T-helper 2 cell treated with Interferon-gamma antibody and Interleukin-4, amounts not matched to agents 100 ng/mL and 5 ng/mL, for 36 hours (primary cell): ENCODE measurements around the gene GATAD1. TPM values are rescaled to one million over a fixed set of nuclear protein-coding genes. Genes with fewer than 3 reads are reported as not detected.
"Not testable (repeated sequence)": the region's sequence is repeated elsewhere in the genome, so short reads cannot be mapped to it uniquely, and the experiment has no call there.

Experiments used
- intact Hi-C: fragments of 100-400 bp; cut with micrococcal nuclease; formaldehyde crosslinking; loops from one replicate; pipeline ENCODE4 v1.15.1; 2023
- total RNA-seq: library from RNA; stranded (reverse); gene quantifications from 2 replicates; pipeline ENCODE4 v1.2.3, GENCODE V29; 2022

The GATAD1 gene
- total RNA-seq, 1 donor from 2014 or later, result 14.5 TPM

GRCh38 chr7:92479146-92479545 lies 31.9 kb downstream of the GATAD1 start:
- intact Hi-C loops, result not testable (repeated sequence)

GRCh38 chr7:92483624-92484023 lies 36.3 kb downstream of the GATAD1 start:
- intact Hi-C loops, result not testable (repeated sequence)

- intact Hi-C loops, result not testable (repeated sequence)
Observed at GRCh38 chr7:92484226-92484625, 36.9 kb downstream of the GATAD1 start.

GRCh38 chr7:92485267-92485892 lies 38.1 kb downstream of the GATAD1 start:
- intact Hi-C loops, result no loop called here

GRCh38 chr7:92485974-92486373 lies 38.7 kb downstream of the GATAD1 start:
- intact Hi-C loops, result no loop called here

GRCh38 chr7:92487804-92488203 lies 40.5 kb downstream of the GATAD1 start:
- intact Hi-C loops, result no loop called here

GRCh38 chr7:92489634-92490033 lies 42.4 kb downstream of the GATAD1 start:
- intact Hi-C loops, result no loop called here

- intact Hi-C loops, result no loop called here
Observed at GRCh38 chr7:92496876-92497275, 49.6 kb downstream of the GATAD1 start.

GRCh38 chr7:92498557-92498956 lies 51.3 kb downstream of the GATAD1 start:
- intact Hi-C loops, result no loop called here

GRCh38 chr7:92503767-92504166 lies 56.5 kb downstream of the GATAD1 start:
- intact Hi-C loops, result no loop called here

- intact Hi-C loops, result no loop called here
Observed at GRCh38 chr7:92504563-92504962, 57.3 kb downstream of the GATAD1 start.

- intact Hi-C loops, result no loop called here
Observed at GRCh38 chr7:92506363-92506762, 59.1 kb downstream of the GATAD1 start.

GRCh38 chr7:92508946-92509345 lies 61.7 kb downstream of the GATAD1 start:
- intact Hi-C loops, result no loop called here

Other genes starting within 250 kb of the GATAD1 start
- 43.6 and 45.5 TPM in 2 replicates for gene KRIT1, start 201.6 kb upstream of the GATAD1 start, total RNA-seq
- gene ANKIB1, start 201.5 kb upstream of the GATAD1 start, total RNA-seq, result 59.6 and 63.9 TPM in 2 replicates
- gene ERVW-1, start 30.5 kb downstream of the GATAD1 start, total RNA-seq, result not detected in 2 replicates
- gene PEX1, start 81.0 kb downstream of the GATAD1 start, total RNA-seq, result 13.5 and 14.0 TPM in 2 replicates
- 15.9 and 17.0 TPM in 2 replicates for gene RBM48, start 81.3 kb downstream of the GATAD1 start, total RNA-seq
- 35.2 and 40.0 TPM in 2 replicates for gene FAM133B, start 142.9 kb downstream of the GATAD1 start, total RNA-seq